ENCODE data around the gene NAA30.
"Not testable (repeated sequence)": the region's sequence is repeated elsewhere in the genome, so short reads cannot be mapped to it uniquely, and the experiment has no call there.

The NAA30 gene

GRCh38 chr14:57390037-57390805 lies at the start of gene NAA30:
Gene NAA30 (plus strand): TSS chr14:57390586. CDS start chr14:57390958, 372 bp downstream.
- peak; percentile 86 to 87 for DNase-seq (ENCODE audit: low read depth in 2 of 2)

GRCh38 chr14:57343545-57344297 lies 46.7 kb upstream of the NAA30 start:
- not testable (repeated sequence) for DNase-seq (ENCODE audit: low read depth in 2 of 2)

- no peak for DNase-seq (ENCODE audit: low read depth in 2 of 2)
These were observed 45.3 kb upstream of the NAA30 start for GRCh38 chr14:57345106-57345505.

- no peak for DNase-seq (ENCODE audit: low read depth in 2 of 2)
These were observed 43.6 kb upstream of the NAA30 start for GRCh38 chr14:57346741-57347140.

GRCh38 chr14:57352396-57353170 lies 37.8 kb upstream of the NAA30 start:
- no peak for DNase-seq (ENCODE audit: low read depth in 2 of 2)

- no peak for DNase-seq (ENCODE audit: low read depth in 2 of 2)
These were observed 35.1 kb upstream of the NAA30 start for GRCh38 chr14:57355081-57355800.

- DNase-seq (ENCODE audit: low read depth in 2 of 2) = no peak
These were observed 28.0 kb upstream of the NAA30 start for GRCh38 chr14:57362361-57362760.

GRCh38 chr14:57364659-57365450 lies 25.5 kb upstream of the NAA30 start:
- DNase-seq (ENCODE audit: low read depth in 2 of 2) = no peak

- not testable (repeated sequence) for DNase-seq (ENCODE audit: low read depth in 2 of 2)
These were observed 20.2 kb upstream of the NAA30 start for GRCh38 chr14:57370187-57370586.

- no peak for DNase-seq (ENCODE audit: low read depth in 2 of 2)
These were observed 19.4 kb upstream of the NAA30 start for GRCh38 chr14:57371013-57371412.

- DNase-seq (ENCODE audit: low read depth in 2 of 2) = no peak
These were observed 15.2 kb upstream of the NAA30 start for GRCh38 chr14:57375156-57375555.

- no peak for DNase-seq (ENCODE audit: low read depth in 2 of 2)
These were observed 11.7 kb upstream of the NAA30 start for GRCh38 chr14:57378661-57379060.

- DNase-seq (ENCODE audit: low read depth in 2 of 2) = no peak
These were observed 9.5 kb upstream of the NAA30 start for GRCh38 chr14:57380935-57381334.

GRCh38 chr14:57382283-57382682 lies 8.1 kb upstream of the NAA30 start:
- no peak for DNase-seq (ENCODE audit: low read depth in 2 of 2)

- no peak for DNase-seq (ENCODE audit: low read depth in 2 of 2)
These were observed 7.2 kb upstream of the NAA30 start for GRCh38 chr14:57383125-57383745.

GRCh38 chr14:57388067-57388466 lies 2.3 kb upstream of the NAA30 start:
- no peak for DNase-seq (ENCODE audit: low read depth in 2 of 2)

GRCh38 chr14:57389646-57390036 lies 745 bp upstream of the NAA30 start:
- no peak for DNase-seq (ENCODE audit: low read depth in 2 of 2)

- DNase-seq (ENCODE audit: low read depth in 2 of 2) = peak in 1 of 2 donors; percentile 32
These were observed 575 bp downstream of the NAA30 start for GRCh38 chr14:57390806-57391516.

- no peak for DNase-seq (ENCODE audit: low read depth in 2 of 2)
These were observed 1.3 kb downstream of the NAA30 start for GRCh38 chr14:57391517-57392195.
